Activated naive CD8-positive, alpha-beta T cell treated with anti-CD3 and anti-CD28 coated beads, Interleukin-2, amount 10 ng/mL, durations not matched to agents 7 days and 5 days (primary cell): ENCODE measurements around the gene EPHB2. TPM values are rescaled to one million over a fixed set of nuclear protein-coding genes. Genes with fewer than 3 reads are reported as not detected.
"Not testable (repeated sequence)": the region's sequence is repeated elsewhere in the genome, so short reads cannot be mapped to it uniquely, and the experiment has no call there.

Experiments
- ATAC-seq: fragments of 150-1000 bp; cut with Tn5 transposase; one replicate; pipeline ENCODE4 v1.10.0; 2021; ENCODE audit warnings: low read depth, moderate library complexity
- POLR2A ChIA-PET: fragments of 350-600 bp; sonication (Branson Sonifier 250); formaldehyde crosslinking; loops from one replicate; lab custom pipeline; 2021; ENCODE audit warnings: antibody characterized with exemption; lab: Charles Lee
- DNase-seq: peaks from one replicate; pipeline ENCODE4 v3.0.0; 2021
- H3K27ac Mint-ChIP-seq: one replicate; pipeline ENCODE4 v1.8.0; 2022; ENCODE audit warnings: mild to moderate bottlenecking, mixed read lengths
- H3K27me3 Mint-ChIP-seq: one replicate; pipeline ENCODE4 v1.8.0; 2022; ENCODE audit warnings: mild to moderate bottlenecking, moderate library complexity, mixed read lengths
- H3K36me3 Mint-ChIP-seq: one replicate; pipeline ENCODE4 v1.8.0; 2021; ENCODE audit warnings: mild to moderate bottlenecking, mixed read lengths
- H3K4me1 Mint-ChIP-seq: one replicate; pipeline ENCODE4 v1.8.0; 2021; ENCODE audit warnings: mixed read lengths
- H3K4me3 Mint-ChIP-seq: one replicate; pipeline ENCODE4 v1.8.0; 2022; ENCODE audit warnings: mild to moderate bottlenecking, moderate library complexity, mixed read lengths
- H3K9me3 Mint-ChIP-seq: one replicate; pipeline ENCODE4 v1.8.0; 2021; ENCODE audit warnings: mixed read lengths
- total RNA-seq, 2 experiments: library from RNA; stranded (reverse); gene quantifications; one replicate each; pipeline ENCODE4 v1.2.3, GENCODE V29; 2021

The EPHB2 gene
- total RNA-seq: under 1 TPM; 0.25 to 0.26 TPM

- peaks cover 5% of the 10 kb centered on the region for H3K4me1 Mint-ChIP-seq
- H3K27me3 Mint-ChIP-seq: peaks cover 64% of the 10 kb centered on the region
- H3K9me3 Mint-ChIP-seq: no peaks in the 10 kb centered on the region
- DNase-seq: no peak
- no peaks in the 10 kb centered on the region for H3K36me3 Mint-ChIP-seq
- POLR2A ChIA-PET: no interaction called here
- H3K4me3 Mint-ChIP-seq: peak within 1 kb of the TSS; percentile 67
- no peak within 1 kb of the TSS for H3K27ac Mint-ChIP-seq
- peak; percentile 70 for ATAC-seq
Measured at GRCh38 chr1:22710701-22711049, at the start of gene EPHB2. TSS of gene EPHB2 (plus strand) at chr1:22710839. CDS start at chr1:22710983, 144 bp downstream.

GRCh38 chr1:22661880-22662279, 48.8 kb upstream of the EPHB2 start:
- H3K27me3 Mint-ChIP-seq: peaks cover 2% of the 10 kb centered on the region
- POLR2A ChIA-PET: no interaction called here
- H3K27ac Mint-ChIP-seq: no peak overlapping the region
- no peak overlapping the region for H3K4me3 Mint-ChIP-seq
- no peaks in the 10 kb centered on the region for H3K36me3 Mint-ChIP-seq
- no peak for ATAC-seq
- H3K9me3 Mint-ChIP-seq: no peaks in the 10 kb centered on the region
- no peaks in the 10 kb centered on the region for H3K4me1 Mint-ChIP-seq
- DNase-seq: no peak

- Mint-ChIP-seq H3K4me3 (no peak overlapping the region), H3K36me3 (no peaks in the 10 kb centered on the region), H3K27me3 (peaks cover 2% of the 10 kb centered on the region), H3K9me3 (no peaks in the 10 kb centered on the region), H3K27ac (no peak overlapping the region), H3K4me1 (no peaks in the 10 kb centered on the region)
- POLR2A ChIA-PET: no interaction called here
- DNase-seq (no peak), ATAC-seq (no peak)
Measured at GRCh38 chr1:22662318-22662717, 48.3 kb upstream of the EPHB2 start.

GRCh38 chr1:22662986-22663408, 47.6 kb upstream of the EPHB2 start:
- Mint-ChIP-seq H3K27ac (no peak overlapping the region), H3K27me3 (peaks cover 2% of the 10 kb centered on the region), H3K36me3 (no peaks in the 10 kb centered on the region), H3K4me3 (no peak overlapping the region), H3K4me1 (no peaks in the 10 kb centered on the region), H3K9me3 (no peaks in the 10 kb centered on the region)
- ATAC-seq (no peak), DNase-seq (no peak)
- POLR2A ChIA-PET: no interaction called here

- no peak overlapping the region for H3K4me3 Mint-ChIP-seq
- no peaks in the 10 kb centered on the region for H3K9me3 Mint-ChIP-seq
- ATAC-seq (no peak), DNase-seq (no peak)
- POLR2A ChIA-PET: no interaction called here
- no peaks in the 10 kb centered on the region for H3K36me3 Mint-ChIP-seq
- peaks cover 5% of the 10 kb centered on the region for H3K27me3 Mint-ChIP-seq
- no peak overlapping the region for H3K27ac Mint-ChIP-seq
- no peaks in the 10 kb centered on the region for H3K4me1 Mint-ChIP-seq
Measured at GRCh38 chr1:22665752-22666151, 44.9 kb upstream of the EPHB2 start.

DNA sequence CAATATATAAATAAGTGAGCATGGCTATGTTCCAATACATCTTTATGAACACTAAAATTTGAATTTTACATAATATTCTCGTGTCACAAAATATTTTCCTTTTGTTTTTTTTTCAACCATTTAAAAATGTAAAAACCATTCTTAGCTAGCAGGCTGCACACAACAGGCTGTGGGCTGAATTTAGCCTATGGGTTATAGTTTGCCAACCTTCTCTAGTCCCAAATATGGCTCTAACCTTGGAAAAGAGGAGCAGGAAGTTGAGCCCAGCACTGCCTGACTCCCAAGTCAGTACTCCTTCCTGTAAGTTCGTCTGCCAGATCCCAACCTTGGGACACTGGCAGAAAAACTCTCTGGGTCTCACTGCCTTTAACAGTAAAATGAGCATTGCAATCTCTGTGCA, 44.2 kb upstream of the EPHB2 start:
- POLR2A ChIA-PET: no interaction called here
- ATAC-seq: no peak

GRCh38 chr1:22668840-22669239, 41.8 kb upstream of the EPHB2 start:
- H3K4me1 Mint-ChIP-seq, DNase-seq, H3K27ac Mint-ChIP-seq, H3K36me3 Mint-ChIP-seq, H3K4me3 Mint-ChIP-seq, ATAC-seq, H3K9me3 Mint-ChIP-seq, POLR2A ChIA-PET: not testable (repeated sequence)
- H3K27me3 Mint-ChIP-seq: peaks cover 17% of the 10 kb centered on the region

More for the DNA sequence above, 44.2 kb upstream of the EPHB2 start:
- no peaks in the 10 kb centered on the region for H3K4me1 Mint-ChIP-seq
- peaks cover 5% of the 10 kb centered on the region for H3K27me3 Mint-ChIP-seq
- H3K9me3 Mint-ChIP-seq: no peaks in the 10 kb centered on the region
- no peak overlapping the region for H3K27ac Mint-ChIP-seq
- H3K36me3 Mint-ChIP-seq: no peaks in the 10 kb centered on the region
- no peak for DNase-seq
- no peak overlapping the region for H3K4me3 Mint-ChIP-seq

- DNase-seq: no peak
- no peak for ATAC-seq
- H3K4me1 Mint-ChIP-seq: no peaks in the 10 kb centered on the region
- POLR2A ChIA-PET: no interaction called here
- H3K27ac Mint-ChIP-seq: no peak overlapping the region
- peaks cover 22% of the 10 kb centered on the region for H3K27me3 Mint-ChIP-seq
- no peak overlapping the region for H3K4me3 Mint-ChIP-seq
- no peaks in the 10 kb centered on the region for H3K9me3 Mint-ChIP-seq
- no peaks in the 10 kb centered on the region for H3K36me3 Mint-ChIP-seq
Measured at GRCh38 chr1:22670352-22670975, 40.2 kb upstream of the EPHB2 start.

DNA sequence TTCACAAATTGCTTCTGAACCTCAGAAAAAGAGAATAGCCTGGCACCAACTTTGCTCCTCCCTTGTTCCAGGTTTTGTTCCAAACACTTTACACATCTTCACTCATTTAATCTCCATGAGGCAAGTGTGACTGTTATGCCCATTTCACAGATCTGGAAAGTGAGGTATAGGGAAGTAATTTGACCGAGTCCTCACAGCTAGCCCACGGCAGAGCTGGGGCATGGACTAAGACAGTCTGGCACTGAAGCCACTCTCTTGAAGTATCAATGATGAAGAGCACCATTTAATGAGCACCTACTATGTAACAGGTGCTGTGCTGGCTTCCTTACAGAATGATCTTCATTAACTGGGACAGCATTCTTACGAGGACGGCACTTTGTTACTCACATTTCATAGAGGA, 38.6 kb upstream of the EPHB2 start:
- no peak for ATAC-seq
- Mint-ChIP-seq H3K36me3 (no peaks in the 10 kb centered on the region), H3K27me3 (peaks cover 22% of the 10 kb centered on the region), H3K4me1 (no peaks in the 10 kb centered on the region), H3K9me3 (no peaks in the 10 kb centered on the region), H3K27ac (no peak overlapping the region), H3K4me3 (no peak overlapping the region)
- POLR2A ChIA-PET: no interaction called here
- no peak for DNase-seq

- no peaks in the 10 kb centered on the region for H3K4me1 Mint-ChIP-seq
- H3K27me3 Mint-ChIP-seq: peaks cover 19% of the 10 kb centered on the region
- DNase-seq (no peak), ATAC-seq (no peak)
- no peak overlapping the region for H3K4me3 Mint-ChIP-seq
- no peak overlapping the region for H3K27ac Mint-ChIP-seq
- POLR2A ChIA-PET: no interaction called here
- no peaks in the 10 kb centered on the region for H3K36me3 Mint-ChIP-seq
- no peaks in the 10 kb centered on the region for H3K9me3 Mint-ChIP-seq
Measured at GRCh38 chr1:22673486-22674409, 36.9 kb upstream of the EPHB2 start.

- no peaks in the 10 kb centered on the region for H3K36me3 Mint-ChIP-seq
- no peaks in the 10 kb centered on the region for H3K4me1 Mint-ChIP-seq
- no peaks in the 10 kb centered on the region for H3K9me3 Mint-ChIP-seq
- POLR2A ChIA-PET: no interaction called here
- DNase-seq: no peak
- H3K27me3 Mint-ChIP-seq: peaks cover 17% of the 10 kb centered on the region
- no peak overlapping the region for H3K27ac Mint-ChIP-seq
- no peak overlapping the region for H3K4me3 Mint-ChIP-seq
- ATAC-seq: no peak
Measured at GRCh38 chr1:22674410-22674749, 36.3 kb upstream of the EPHB2 start.

- H3K27ac Mint-ChIP-seq, H3K4me3 Mint-ChIP-seq: not testable (repeated sequence)
Measured at GRCh38 chr1:22676151-22676550, 34.5 kb upstream of the EPHB2 start.

GRCh38 chr1:22676916-22677583, 33.6 kb upstream of the EPHB2 start:
- Mint-ChIP-seq H3K4me1 (no peaks in the 10 kb centered on the region), H3K4me3 (no peak overlapping the region), H3K36me3 (no peaks in the 10 kb centered on the region), H3K27ac (no peak overlapping the region), H3K9me3 (no peaks in the 10 kb centered on the region), H3K27me3 (peaks cover 17% of the 10 kb centered on the region)
- no peak for ATAC-seq
- POLR2A ChIA-PET: no interaction called here
- DNase-seq: no peak

More at GRCh38 chr1:22676151-22676550, 34.5 kb upstream of the EPHB2 start:
- H3K9me3 Mint-ChIP-seq, DNase-seq, H3K36me3 Mint-ChIP-seq, POLR2A ChIA-PET, ATAC-seq, H3K4me1 Mint-ChIP-seq: not testable (repeated sequence)
- peaks cover 17% of the 10 kb centered on the region for H3K27me3 Mint-ChIP-seq
